Mucosa of descending colon (tissue), 3 donors: ENCODE data around the gene NPHP1. TPM values are rescaled to one million over a fixed set of nuclear protein-coding genes. Genes with fewer than 3 reads are reported as not detected.
"Not testable (repeated sequence)": the region's sequence is repeated elsewhere in the genome, so short reads cannot be mapped to it uniquely, and the experiment has no call there.

ENCODE experiments used
- ATAC-seq: fragments of 200-7000 bp; cut with Tn5 transposase; one replicate; pipeline ENCODE4 v1.9.1; 2020; ENCODE audit warnings: mild to moderate bottlenecking, moderate library complexity
- DNase-seq, 3 donors: peaks; one replicate each; pipeline ENCODE4 v3.0.0-alpha.2; 2020
- H3K36me3 ChIP-seq: fragments of 200-600 bp; one replicate; pipeline ENCODE4 v1.8.0; 2021; ENCODE audit warnings: low read depth, mild to moderate bottlenecking
- H3K4me1 ChIP-seq: fragments of 200-600 bp; one replicate; pipeline ENCODE4 v1.8.0; 2021; ENCODE audit warnings: low read depth, mild to moderate bottlenecking
- H3K4me3 ChIP-seq: fragments of 200-600 bp; one replicate; pipeline ENCODE4 v1.8.0; 2021; ENCODE audit warnings: mild to moderate bottlenecking
- H3K9me3 ChIP-seq: fragments of 200-600 bp; one replicate; pipeline ENCODE4 v1.8.0; 2021; ENCODE audit warnings: mild to moderate bottlenecking
- CTCF ChIP-seq: fragments of 200-600 bp; IDR thresholded peaks from one replicate; pipeline ENCODE4 v1.8.0; 2022; ENCODE audit warnings: antibody characterized with exemption, mild to moderate bottlenecking
- intact Hi-C, 2 donors: fragments of 100-400 bp; cut with DNase I in 1 of 2; cut with micrococcal nuclease in 1 of 2; formaldehyde crosslinking; loops; one replicate each; pipeline versions ENCODE4 v1.11.0 to v1.11.1; 2022; cut with DNase I, micrococcal nuclease
- total RNA-seq, 3 donors: library from RNA; stranded (reverse); fragmentation: NEBNext Ultra II Directional in 2 of 3; extraction: Animal tissue kit (Norgen Biotek cat#: 25700) in 2 of 3; gene quantifications; one replicate each; pipeline versions ENCODE4 v1.2.1 to v1.2.4, GENCODE V29; 2021 to 2023
- donor health status: DM: no; HTN: no; CAD: no; lungs with moderate emphysema.
- donor health status: DM: no; HTN: no; CAD: no.
- donor health status: DM: no; HTN: yes; CAD: no.

NPHP1 gene
- total RNA-seq, 3 donors from 2014 or later, result 1.1 to 6.4 (median 1.5) TPM

- H3K36me3 ChIP-seq, result no peaks in the 10 kb centered on the region
- H3K4me3 ChIP-seq, result no peak overlapping the region
- H3K4me1 ChIP-seq, result no peaks in the 10 kb centered on the region
- no peak for DNase-seq
- intact Hi-C loops, result no loop called here
- no peak for TF ChIP-seq CTCF
- no peaks in the 10 kb centered on the region for H3K9me3 ChIP-seq
- ATAC-seq, result no peak
Observed at GRCh38 chr2:110166266-110166665, 38.5 kb downstream of the NPHP1 start.

DNA sequence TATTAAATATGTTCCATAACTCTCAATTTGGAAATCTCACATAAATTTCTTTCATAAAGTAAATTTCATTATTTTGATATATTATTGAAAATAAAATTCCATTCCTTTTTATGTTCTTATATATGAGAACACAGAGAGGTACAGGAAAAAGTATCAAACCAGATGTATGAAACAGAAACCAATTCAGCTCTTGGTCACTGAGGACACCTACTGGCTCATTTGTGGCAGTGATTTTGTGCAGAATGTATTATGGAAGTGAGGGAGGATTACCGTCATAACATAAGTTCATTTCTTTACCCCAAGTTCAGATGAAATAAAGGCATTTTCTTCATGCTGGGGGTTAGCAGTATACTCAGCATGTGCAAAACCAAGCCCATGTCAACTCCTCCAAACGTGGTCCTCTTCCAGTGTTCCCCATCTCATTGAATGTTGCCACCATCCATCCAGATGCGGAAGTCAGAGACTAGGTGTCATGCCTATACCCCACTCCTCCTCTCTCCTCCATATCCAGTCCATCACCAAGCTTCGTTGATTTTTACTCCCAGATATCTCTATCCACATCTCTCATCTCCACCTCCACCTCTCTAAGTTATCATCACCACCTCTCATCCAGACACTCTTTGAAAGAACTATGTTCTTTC lies 47.5 kb downstream of the NPHP1 start:
- Histone ChIP-seq H3K36me3 (no peaks in the 10 kb centered on the region), H3K4me1 (no peaks in the 10 kb centered on the region), H3K4me3 (no peak overlapping the region), H3K9me3 (no peaks in the 10 kb centered on the region)
- peak; percentile 55 for TF ChIP-seq CTCF
- peak in 1 of 3 donors; percentile 48 for DNase-seq
- peak; percentile 84 for ATAC-seq
- intact Hi-C loops, result no loop called here

DNA sequence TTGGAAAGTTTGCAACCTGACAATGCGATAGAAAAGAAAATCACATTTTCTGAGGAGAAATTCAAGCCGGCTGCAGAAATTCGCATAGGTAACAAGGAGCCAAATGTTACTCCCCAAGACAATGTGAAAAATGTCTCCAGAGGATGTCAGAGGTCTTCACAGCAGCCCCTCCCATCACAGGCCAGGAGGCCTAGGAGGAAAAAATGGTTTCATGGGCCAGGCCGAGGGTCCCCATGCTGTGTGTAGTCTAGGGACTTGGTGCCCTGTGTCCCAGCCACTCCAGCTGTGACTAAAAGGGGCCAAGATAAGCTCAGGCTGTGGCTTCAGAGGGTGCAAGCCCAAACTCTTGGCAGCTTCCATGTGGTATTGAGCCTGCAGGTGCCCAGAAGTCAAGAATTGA lies 50.0 kb downstream of the NPHP1 start:
- H3K4me3 ChIP-seq, H3K36me3 ChIP-seq, H3K4me1 ChIP-seq, intact Hi-C loops, DNase-seq, H3K9me3 ChIP-seq, ATAC-seq: not testable (repeated sequence)

DNA sequence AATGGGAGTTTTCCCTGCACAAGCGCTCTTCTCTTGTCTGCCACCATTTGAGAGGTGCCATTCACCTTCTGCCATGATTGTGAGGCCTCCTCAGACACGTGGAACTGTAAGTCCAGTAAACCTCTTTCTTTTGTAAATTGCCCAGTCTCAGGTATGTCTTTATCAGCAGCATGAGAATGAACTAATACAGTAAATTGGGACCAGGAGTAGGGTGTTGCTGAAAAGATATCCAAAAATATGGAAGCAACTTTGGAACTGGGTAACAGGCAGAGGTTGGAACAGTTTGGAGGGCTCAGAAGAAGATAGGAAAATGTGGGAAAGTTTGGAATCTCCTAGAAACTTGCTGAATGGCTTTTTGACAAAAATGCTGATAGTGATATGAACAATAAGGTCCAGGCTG lies 50.6 kb downstream of the NPHP1 start:
- intact Hi-C loops, H3K4me3 ChIP-seq, H3K9me3 ChIP-seq, H3K4me1 ChIP-seq, DNase-seq, ATAC-seq, H3K36me3 ChIP-seq: not testable (repeated sequence)

DNA sequence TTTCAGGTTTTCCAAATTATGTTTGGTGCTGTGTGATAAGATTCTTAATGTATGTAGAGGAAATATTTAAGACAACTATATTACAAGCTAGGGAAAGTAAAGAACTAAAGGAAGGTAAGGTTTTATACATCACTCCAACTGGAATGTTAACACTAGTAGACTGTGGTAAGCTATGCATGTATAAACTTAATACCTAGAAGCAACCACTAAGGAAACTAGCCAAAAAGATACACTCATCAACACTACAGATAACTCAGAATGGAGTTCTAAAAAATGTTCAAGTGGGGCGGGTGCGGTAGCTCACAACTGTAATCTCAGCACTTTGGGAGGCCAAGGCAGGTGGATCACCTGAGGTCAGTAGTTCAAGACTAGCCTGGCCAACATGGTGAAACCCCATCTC lies 51.4 kb downstream of the NPHP1 start:
- no peak for ATAC-seq

GRCh38 chr2:110152943-110153342 lies 51.9 kb downstream of the NPHP1 start:
- no peak overlapping the region for H3K4me3 ChIP-seq
- no peaks in the 10 kb centered on the region for H3K9me3 ChIP-seq
- no peak for TF ChIP-seq CTCF
- ATAC-seq, result no peak
- no peaks in the 10 kb centered on the region for H3K36me3 ChIP-seq
- no peak for DNase-seq
- H3K4me1 ChIP-seq, result no peaks in the 10 kb centered on the region
- intact Hi-C loops, result no loop called here

More for the DNA sequence above, 51.4 kb downstream of the NPHP1 start:
- H3K4me3 ChIP-seq, result no peak overlapping the region
- intact Hi-C loops, result no loop called here
- no peaks in the 10 kb centered on the region for H3K4me1 ChIP-seq
- H3K9me3 ChIP-seq, result no peaks in the 10 kb centered on the region
- no peaks in the 10 kb centered on the region for H3K36me3 ChIP-seq
- no peak for DNase-seq
- no peak for TF ChIP-seq CTCF
